Heart left ventricle (tissue), 13 donors: ENCODE results near the gene DNAH17.

Experiments used
- CTCF ChIP-seq, 12 donors: fragments of 200-600 bp; sonication (generic) in 4 of 12; IDR thresholded peaks; one replicate each; pipeline versions ENCODE4 v1.5.0 to v1.8.0; 2018 to 2022; ENCODE audit warnings: antibody characterized with exemption in 12 of 12, mild to moderate bottlenecking in 5 of 12
- POLR2A ChIP-seq, 2 donors: fragments of 450-650 bp; IDR thresholded peaks; one replicate each; pipeline ENCODE4 v1.6.1; 2017; ENCODE audit warnings: antibody characterized with exemption in 2 of 2, mild to moderate bottlenecking in 2 of 2, moderate library complexity in 2 of 2
- donor health status: ischemic (EF 13 %, LVEDD 7.1; RV severe dilation, severe dysfunction).
- donor health status: DM: no; HTN: yes; CAD: no.
- donor health status: DM: no; HTN: no; CAD: no.
- donor health status: ischemic (EF 25% LVEDD 6.9; RV normal size, moderate dysfunction).
- donor health status: ischemic (EF 25% LVEDD 5.7; RV mildly dilated, moderate dysfunction).
- donor health status: ischemic (EF 35%, LVEDD 5.7; RV mildly dilated, moderate dysfunction).
- donor health status: nonischemic (EF 11% LVEDD 7.7; RV severe dilation, severe dysfunction).
- donor health status: DM: yes; HTN: yes; CAD: no.
- donor health status: PGD.
- donor health status: ischemic (EF 29% LVEDD 5.4; RV normal size, mild dysfunction).
- donor health status: nonischemic (EF 23%, LVEDD 6.1; RV moderate dilation, normal function).

DNA sequence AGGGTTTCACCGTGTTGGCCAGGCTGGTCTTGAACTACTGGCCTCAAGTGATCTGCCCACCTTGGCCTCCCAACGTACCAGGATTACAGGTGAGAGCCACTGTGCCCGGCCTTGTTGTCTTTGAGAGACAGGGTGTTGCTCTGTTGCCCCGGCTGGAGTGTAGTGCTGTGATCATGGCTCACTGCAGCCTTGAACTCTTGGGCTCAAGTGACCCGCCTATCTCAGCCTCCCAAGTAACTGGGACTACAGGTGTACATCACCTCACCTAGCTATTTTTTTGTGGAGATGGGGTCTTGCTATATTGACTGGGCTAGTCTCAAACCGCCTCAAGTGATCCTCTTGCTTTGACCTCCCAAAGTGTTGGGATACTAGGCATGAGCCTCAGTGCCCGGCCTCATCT, 130.4 kb downstream of the DNAH17 start:
- TF ChIP-seq CTCF (IDR thresholded peaks at IDR 0.05) = no peak
- no peak for TF ChIP-seq POLR2A (IDR thresholded peaks at IDR 0.05)
